ENCODE data around the gene LRRC37A3.
"Not testable (repeated sequence)": the region's sequence is repeated elsewhere in the genome, so short reads cannot be mapped to it uniquely, and the experiment has no call there.

DNA sequence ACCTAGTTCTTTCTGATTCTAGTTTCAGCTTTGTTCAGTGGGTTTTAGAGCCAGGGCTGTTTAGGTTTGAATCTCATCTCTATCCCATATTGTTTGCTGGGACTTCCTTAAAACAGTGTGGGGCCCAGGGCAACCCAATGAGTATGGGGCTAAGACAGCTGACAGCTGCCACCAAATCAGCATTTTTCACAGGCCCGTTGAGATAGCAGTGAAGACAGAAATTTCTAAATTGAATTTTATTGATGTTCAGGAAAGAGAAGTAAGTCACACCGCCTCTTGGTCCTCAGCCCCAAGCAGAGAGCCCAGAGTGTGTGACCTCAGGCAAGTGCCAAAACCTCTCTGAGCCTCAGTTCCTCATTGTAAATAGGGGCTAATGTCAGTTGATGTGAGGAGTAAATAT, 78.3 kb downstream of the LRRC37A3 start:
- not testable (repeated sequence) for TF ChIP-seq POLR2AphosphoS5, POLR2A (IDR thresholded peaks at IDR 0.05)
- TF ChIP-seq, protein P1, sequence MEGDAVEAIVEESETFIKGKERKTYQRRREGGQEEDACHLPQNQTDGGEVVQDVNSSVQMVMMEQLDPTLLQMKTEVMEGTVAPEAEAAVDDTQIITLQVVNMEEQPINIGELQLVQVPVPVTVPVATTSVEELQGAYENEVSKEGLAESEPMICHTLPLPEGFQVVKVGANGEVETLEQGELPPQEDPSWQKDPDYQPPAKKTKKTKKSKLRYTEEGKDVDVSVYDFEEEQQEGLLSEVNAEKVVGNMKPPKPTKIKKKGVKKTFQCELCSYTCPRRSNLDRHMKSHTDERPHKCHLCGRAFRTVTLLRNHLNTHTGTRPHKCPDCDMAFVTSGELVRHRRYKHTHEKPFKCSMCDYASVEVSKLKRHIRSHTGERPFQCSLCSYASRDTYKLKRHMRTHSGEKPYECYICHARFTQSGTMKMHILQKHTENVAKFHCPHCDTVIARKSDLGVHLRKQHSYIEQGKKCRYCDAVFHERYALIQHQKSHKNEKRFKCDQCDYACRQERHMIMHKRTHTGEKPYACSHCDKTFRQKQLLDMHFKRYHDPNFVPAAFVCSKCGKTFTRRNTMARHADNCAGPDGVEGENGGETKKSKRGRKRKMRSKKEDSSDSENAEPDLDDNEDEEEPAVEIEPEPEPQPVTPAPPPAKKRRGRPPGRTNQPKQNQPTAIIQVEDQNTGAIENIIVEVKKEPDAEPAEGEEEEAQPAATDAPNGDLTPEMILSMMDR (IDR thresholded peaks at IDR 0.05) = not testable (repeated sequence)

All from gastroesophageal sphincter (tissue), 3 donors.